GM12892 (cell line): ENCODE results near the gene OR2AG2.

Experiments
- POLR2A ChIP-seq: IDR thresholded peaks from 2 replicates; pipeline ENCODE4 v1.6.1; 2011; ENCODE audit warnings: low read depth, low read length, control low read depth
- POLR2AphosphoS5 ChIP-seq: IDR thresholded peaks from 2 replicates; pipeline ENCODE4 v1.6.1; 2011; ENCODE audit warnings: low read depth, low read length, control low read depth

- TF ChIP-seq POLR2AphosphoS5 (no peak), POLR2A (no peak)
Observed at GRCh38 chr11:6755303-6755952, 16.3 kb downstream of the OR2AG2 start.
